Activated CD4-positive, alpha-beta T cell treated with anti-CD3 and anti-CD28 coated beads, Interleukin-10, Interleukin-2, amounts not matched to agents 100 ng/mL and 50 ng/mL, durations not matched to agents 16 hours and 8 hours (primary cell): ENCODE measurements around the gene ARHGAP26.

Experiments used
- DNase-seq: peaks from one replicate; pipeline ENCODE4 v3.0.0-alpha.2; 2020

ARHGAP26 gene

DNA sequence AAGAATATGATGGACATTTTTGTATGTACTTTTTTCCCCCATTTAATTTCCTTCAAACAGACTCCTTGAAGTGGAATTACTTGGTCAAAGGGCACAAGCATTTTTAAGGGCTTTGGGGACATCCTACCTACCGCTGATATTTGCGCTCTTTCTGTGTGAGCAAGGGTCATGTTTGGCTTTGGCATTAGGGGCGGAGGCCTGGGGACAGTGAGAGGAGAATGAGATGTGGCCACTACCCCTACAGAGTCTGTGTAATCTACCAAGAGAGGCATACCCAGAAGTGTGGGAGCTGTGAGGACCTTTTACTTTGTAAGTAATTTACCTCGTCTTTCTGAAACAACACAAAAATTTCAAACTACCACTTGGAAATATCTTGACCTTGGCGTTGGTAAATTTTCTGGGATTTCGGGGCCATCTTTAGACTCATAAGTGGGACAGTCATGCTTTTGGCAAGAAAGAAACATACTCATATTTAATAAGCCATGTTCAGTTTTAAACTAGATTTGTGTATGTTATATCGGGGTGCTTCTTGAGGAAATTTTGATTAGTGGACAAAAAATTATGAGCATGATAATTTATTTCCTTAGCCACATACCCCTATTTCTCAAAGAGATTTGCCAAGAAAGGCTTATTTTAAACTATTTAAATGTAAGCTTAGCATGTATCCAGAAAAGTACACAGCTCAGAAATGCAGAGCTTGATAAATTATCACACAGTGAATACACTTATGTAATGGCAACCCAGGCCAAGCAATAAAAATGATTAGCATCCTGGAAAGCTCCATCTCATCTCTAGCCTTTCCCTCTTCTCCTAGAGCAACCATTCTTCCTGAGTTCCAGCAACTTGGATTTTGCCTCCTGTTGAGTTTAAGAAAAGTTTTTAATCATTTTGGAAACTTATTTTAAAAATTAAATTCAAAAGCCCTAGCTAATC lies 63.6 kb downstream of the ARHGAP26 start:
- DNase-seq: no peak

DNA sequence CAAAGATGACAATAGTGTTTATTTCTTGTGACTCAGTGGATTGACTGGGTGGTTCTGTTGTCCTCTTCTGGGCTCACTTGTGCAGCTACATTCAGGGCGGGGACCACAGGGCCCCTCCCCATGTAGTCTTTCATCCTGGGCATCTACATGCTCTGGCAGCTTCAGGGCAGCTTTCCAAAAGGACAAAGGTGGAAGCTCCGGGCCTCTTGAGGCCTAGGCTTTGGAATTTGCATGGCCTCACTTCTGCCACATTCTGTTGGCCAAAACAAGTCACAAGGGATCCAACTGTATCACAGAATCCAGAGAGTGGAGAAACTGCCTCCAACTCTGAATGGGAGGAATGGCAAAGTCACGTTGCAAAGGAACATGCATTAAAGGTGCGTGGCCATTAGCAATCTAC lies 64.3 kb downstream of the ARHGAP26 start:
- DNase-seq: no peak

DNA sequence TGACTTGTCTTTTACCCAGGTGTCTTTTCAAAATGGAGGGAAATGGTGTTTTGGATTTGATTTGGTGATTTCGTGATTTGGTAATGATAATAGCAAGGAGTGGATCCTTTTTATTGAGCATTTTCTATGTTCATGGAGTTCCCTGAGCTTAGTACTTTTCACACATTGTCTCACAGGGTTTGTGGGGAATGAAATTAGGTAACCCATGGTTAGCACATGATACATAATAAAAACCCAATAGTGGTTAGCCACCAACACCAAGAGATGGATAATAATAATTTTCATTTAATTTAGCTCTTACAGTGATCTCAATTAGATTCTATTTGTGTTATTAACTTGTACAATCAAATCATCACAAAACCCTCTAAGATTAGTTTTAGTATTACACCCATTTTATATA lies 65.4 kb downstream of the ARHGAP26 start:
- no peak for DNase-seq

DNA sequence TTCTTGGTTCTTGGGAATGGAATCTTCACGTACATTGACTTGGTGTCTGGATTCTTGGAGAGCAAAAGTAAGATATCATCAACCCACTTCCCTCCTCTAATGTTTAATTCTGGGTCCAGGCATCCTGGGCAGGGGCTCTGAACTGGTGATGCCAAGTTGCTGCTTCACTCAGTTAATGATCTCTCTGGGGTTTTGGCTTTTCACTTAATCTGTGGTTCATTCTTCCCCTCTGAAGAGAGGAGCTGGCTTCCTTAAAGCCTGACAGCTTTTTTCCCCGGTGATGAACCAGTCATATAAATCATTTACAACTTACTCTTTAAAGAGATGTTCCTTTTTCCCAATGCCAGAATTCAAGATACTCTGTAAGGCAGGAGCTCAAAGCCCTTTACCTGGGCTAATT lies 65.9 kb downstream of the ARHGAP26 start:
- DNase-seq: no peak

DNA sequence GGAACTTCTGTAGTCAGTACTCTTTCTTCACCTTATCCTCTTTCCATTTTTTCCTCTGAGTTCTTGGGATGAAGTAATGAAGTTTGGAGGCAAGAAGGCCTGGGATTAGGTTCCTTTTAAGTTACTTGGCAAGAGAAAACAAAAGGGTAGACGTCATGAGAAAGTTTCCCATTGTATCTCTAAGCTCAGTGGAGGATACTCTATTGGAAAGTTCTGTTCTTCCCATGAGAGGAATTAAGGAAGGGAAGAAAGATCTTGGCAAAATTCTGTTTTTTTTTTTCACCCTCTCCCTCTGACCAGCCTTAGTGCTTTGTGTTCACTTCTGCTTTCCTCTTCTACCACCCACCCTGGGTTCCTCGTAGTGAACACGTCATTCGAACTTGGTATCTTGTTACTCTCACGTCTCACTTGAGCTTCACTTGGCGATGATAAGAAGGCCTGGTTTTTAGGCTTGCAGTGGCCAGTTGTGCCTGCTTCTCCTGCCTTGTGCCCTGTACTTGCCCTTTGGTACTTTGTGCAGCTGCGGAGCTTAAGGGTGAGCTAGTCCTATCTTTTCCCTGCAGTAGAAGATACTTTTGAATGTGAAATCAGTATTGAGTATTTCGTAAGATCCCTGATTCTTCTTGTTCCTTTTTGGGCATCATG lies 67.0 kb downstream of the ARHGAP26 start:
- DNase-seq: no peak

DNA sequence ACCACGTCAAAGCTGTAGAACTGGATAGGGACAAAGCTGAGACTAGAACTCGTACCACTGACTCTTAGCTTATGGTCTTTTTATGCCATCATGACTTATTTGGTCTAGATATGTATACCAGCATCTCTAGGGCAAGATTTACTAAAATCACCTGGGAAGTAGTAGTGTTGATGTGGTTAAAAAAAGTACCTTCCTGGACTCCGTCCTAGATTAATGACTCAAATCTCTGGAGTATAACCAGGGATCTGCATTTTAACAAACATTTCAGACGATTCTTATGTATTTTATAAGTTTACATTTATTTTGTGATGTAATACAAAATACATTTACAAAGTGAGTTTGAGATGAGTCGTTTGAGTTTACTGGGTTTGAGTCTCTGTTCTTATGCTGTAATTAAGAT lies 68.7 kb downstream of the ARHGAP26 start:
- no peak for DNase-seq

DNA sequence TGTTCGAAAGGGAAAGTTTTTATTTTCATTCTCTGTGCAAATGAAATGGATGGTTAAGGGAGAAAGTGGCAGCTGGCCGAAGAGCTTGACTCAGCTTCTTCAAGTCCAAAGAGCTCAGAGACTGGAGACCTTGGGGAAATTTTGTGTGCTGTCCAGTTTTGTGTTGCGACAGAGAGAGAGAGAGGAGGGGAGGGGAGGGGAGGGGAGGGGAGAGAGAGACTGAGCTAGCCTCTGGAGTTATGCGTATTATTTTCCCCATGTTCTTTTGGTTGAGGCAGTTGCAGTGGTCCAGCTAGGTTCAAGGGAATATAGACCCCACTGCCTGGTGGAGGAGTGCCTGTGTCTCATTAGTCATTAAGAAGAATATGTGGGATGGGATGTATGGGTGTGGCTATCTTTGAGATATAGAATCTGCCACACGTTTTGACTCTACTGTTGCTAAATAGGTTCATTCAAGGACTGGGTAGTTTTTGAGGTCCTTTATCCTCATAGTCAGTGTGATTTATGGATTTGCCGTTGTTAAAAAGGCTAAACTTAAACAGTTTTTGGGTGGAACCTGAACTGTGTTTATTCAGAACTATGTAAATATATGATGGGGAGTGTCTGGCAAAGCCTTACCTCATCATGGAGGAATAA lies 69.7 kb downstream of the ARHGAP26 start:
- DNase-seq: no peak

DNA sequence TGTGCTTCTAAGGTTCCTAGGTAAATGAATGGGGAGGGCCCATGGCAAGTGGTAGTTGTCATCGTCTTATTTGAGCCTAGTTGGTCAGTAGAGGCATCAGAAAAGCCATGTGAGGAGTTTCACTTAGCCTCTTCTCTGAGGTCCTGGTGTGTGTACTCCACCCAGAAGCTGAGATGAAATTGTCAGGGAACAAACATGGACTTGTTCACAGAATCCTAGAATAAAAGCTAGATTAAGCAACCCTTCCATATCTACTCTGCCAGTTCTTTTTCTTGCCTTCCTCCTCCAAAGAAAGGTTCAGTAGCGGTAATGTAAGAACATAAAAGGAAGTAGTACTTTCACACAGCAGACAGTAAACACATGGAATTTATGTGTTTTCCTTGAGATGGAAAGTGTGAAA lies 70.4 kb downstream of the ARHGAP26 start:
- DNase-seq: no peak

DNA sequence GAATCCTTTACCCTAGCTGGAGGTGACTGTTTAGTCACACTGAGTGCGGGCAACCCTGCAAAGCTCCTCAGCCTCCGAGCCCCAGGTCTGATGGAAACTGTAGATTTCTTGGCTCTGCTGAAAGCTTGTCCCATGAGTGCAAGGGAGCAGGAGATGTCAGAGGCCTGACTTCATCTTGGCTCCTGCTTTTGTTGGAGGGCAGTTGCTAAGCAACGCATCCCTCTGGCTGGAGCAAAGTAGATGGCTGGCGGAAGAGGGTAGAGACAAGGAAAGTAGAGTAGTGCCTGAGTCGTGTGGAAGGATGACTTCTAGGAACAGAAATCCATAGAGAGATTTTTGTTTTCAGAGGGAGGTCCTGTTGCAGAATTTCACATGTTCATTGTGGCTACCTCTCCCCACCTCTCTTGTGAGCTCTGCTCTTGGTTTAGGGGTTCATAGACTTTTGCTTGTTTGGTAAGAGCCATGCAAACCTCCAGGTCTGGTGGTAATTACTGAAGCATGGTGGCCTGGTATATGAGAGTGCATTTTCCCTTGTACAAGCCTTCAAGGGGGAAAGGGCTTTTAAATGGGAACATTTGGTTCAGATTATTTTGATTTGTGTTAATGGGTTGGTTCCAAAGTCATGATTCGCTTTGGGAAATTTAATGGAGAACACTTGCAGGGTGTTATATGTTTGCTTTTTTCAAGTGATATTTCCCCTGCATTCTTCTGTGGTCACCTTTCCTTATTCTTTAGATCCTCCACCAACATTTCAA lies 71.5 kb downstream of the ARHGAP26 start:
- no peak for DNase-seq

DNA sequence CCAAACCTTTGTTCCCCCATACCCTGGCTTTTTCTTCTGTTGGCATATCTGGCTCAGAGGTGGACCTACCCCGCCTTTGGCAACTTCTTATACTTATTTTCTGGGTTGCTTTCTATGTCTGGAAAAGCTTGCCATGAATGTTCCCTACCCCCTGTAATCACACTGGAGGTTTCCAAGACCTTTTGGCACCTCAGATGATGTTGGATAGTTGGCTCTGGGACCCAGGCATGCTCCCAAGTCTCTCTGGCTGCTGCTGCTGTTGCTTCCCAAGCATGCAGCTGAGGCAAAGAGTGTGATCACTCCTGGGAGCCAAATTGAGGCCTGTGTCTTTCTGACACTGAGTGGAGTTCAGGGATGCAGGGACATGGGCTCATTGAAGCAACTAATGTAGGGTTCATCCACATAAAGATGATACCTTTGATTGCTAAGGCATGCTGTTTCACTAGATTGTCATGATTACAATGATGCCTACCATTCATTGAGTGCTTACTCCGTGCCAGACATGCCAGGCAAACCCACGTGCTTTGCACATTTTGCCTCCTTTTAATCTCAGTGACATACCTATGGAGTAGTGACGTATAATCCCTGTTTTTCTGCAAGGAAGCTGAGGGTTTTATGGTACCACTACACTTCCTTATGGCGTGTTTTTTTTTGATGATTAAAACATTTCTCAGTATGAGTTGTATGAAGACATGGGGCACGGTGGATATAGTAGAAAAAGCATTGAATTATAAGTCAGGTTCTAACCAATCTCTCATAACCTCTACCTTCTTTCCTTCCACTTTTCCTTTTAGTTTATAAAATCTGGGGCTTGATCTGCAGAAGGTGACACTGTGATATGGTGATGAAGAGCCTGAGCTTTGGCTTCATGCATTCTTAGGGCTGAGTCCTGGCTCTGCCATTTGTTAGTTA lies 73.1 kb downstream of the ARHGAP26 start:
- no peak for DNase-seq

DNA sequence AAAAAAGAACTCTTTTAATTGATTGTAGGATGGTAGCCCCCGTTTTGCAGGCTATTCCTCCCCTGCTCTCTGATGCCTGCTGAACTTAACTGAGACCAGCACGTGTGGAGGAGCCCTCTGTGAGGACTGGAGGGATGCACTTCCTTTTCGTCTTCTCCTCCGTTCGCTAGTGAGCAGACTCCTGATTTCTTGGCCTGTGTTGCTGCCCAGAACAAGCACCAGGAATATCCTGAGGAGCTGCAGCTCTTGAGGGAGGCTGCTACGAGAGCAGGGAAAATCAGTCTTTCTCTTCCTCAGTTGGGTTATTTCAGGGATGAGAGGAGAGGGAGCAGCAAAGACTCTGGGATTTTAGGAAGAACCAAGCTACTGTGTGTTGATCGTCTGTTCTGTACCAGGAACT lies 74.7 kb downstream of the ARHGAP26 start:
- DNase-seq: no peak

DNA sequence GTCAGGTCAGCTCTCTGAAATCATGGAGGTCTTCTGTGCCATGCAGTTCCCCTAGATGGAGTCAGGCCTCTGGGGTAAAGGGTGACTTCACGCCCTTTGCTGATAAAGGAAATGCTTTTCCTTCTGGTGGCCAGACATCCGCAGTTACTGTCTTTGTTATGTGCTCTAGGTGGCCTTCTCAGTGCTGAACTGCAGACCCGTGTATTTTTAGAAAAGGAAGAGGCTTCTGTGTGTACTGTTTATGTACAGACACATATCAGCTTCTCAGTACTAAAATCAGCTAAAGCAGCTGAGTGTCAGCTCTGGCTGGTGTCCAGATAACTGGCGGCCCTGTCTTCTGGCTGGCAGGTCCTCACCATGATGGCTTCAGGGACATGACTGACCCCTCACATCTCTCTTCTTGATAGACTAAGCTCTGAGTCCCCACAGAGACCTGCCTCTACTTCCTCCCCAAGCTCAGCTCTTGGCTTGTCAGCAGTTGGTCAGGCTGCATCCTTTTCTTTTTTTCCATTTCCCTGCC lies 75.3 kb downstream of the ARHGAP26 start:
- DNase-seq: no peak

DNA sequence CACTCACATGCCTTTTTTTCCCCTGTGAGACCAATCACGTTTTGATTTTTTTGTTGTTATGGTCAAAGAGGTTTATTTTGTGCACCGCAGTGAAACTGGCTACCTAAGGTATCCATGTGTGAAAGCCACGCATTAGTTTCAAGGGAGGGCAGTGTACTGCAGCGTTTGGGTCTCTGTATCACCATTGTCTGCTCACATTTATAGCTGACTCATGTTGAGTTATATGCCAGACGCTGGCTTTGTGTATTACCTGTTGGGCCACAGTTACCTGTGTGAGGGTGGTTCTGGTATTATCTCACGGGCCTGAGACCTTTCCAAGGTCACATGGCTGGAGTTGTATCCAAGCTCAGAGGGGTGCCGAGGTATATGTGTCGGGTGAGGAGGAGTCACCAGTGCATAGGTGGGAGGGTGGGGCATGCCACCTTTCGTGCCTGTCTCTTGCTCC lies 75.8 kb downstream of the ARHGAP26 start:
- no peak for DNase-seq

DNA sequence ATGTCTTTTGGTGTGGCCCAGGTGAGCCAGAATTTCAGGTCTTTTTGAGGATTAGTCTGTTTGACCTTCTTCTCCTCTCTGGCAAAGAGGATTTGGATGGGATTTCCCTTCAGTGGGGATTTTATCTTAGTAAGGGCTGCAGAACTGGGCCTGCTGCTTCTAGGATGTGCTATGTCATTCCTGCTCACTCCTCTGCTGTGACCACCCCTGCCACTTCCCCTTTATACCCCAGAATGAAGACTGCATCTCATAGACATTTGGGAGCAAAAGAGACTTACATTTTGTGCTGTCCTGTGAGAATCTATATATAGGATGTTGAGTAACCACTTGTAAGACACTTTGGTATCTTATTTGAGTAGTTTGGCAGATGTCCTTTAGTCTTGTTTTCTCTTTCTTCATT lies 76.2 kb downstream of the ARHGAP26 start:
- no peak for DNase-seq

DNA sequence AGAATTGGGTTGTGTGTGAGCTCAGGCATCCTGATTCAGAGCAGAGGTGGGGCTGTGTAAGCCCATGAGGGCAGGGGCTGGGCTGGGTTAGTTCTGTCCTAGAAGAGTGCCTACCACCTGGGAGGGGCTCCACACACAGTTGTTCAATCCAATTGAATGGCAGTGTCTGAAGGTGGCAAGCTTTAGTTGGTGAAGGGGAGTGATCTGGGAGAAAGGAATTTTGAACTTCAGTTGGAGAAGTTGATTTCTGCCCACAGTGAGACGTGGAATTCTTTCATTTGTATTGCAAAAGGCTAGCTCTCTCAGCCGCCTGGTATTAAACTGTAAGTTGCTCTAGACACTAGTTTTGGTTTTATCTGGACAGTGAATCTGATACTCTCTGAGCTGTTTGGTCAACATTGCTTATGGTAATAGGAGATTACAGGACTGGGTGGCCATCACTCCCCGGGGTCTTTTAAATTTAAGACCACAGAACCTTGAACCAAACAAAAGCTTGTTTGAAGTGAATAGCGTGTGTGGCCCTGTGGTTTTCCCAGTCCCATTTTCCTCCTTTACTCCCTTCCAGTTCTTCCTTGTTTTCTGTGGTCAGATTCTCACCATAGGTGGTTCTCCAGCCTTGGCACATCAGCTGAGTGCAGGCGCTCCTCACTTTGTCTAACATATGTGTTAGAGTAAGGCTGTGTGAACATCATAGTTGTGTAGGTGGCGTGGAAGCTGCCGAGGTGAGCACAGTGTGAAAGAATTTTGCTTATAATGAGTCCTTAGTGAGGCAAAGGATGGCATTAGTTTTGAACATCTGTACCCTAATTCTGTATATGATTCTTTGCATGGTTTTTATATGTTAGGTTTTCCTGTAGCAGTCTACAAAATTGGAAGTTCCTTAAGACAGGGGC lies 78.0 kb downstream of the ARHGAP26 start:
- DNase-seq: no peak

DNA sequence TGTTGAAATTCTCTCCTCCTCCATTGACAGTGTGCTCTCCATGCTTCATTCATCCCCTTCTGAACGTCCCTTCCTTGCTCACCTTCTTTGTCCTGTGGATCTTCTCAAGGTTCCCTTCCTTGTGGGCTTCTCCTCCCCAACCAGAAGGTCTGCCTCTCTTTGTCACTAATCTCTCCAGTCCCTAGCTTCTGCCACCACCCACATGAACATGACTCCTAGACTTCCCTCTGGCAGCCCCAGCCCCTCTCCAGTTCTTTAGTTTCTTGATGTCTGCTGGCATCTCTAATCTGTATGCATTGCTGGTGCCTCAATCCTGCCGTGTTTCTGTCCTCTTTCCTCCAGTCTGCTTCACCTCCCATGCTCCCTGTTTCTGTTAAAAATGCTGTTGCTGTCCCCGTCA lies 79.3 kb downstream of the ARHGAP26 start:
- no peak for DNase-seq

DNA sequence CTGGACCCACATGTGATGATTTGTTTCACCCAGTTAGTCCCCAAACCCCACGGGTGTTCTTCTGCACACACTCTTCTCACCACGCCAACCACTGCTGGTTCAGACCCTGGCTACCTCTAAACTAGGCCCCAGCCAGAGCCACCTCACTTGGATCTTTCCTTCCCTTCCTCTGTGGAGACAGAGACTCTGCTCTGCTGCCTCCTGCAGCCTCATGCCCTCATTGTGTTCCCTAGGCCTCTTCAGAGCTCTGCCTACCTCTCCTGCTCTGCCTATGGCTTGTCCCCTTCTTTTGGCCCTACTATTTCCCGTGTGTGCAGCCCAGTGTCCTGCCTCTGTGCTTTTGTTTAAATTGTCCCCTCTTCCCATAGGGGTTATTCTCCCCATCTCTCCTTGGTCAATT lies 79.7 kb downstream of the ARHGAP26 start:
- DNase-seq: no peak

DNA sequence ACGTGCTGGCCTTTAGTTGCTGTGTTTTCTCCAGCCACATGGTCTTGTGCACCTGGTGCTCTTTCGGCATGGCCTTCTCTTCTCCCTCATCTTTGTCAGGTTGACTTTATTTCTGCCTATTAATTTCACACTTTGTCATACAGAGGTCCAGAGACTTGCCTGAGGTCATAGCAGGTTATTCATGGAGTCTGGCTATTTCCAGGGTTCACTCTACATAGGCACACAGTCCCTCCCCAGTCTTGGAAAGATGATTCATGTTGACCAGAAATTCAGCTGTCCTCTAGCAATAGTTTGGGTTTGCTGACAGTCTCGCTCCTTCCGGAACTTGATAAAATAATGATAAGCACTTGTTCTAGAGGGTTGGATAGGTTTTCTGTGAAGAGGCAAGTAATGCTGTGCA lies 81.6 kb downstream of the ARHGAP26 start:
- no peak for DNase-seq

DNA sequence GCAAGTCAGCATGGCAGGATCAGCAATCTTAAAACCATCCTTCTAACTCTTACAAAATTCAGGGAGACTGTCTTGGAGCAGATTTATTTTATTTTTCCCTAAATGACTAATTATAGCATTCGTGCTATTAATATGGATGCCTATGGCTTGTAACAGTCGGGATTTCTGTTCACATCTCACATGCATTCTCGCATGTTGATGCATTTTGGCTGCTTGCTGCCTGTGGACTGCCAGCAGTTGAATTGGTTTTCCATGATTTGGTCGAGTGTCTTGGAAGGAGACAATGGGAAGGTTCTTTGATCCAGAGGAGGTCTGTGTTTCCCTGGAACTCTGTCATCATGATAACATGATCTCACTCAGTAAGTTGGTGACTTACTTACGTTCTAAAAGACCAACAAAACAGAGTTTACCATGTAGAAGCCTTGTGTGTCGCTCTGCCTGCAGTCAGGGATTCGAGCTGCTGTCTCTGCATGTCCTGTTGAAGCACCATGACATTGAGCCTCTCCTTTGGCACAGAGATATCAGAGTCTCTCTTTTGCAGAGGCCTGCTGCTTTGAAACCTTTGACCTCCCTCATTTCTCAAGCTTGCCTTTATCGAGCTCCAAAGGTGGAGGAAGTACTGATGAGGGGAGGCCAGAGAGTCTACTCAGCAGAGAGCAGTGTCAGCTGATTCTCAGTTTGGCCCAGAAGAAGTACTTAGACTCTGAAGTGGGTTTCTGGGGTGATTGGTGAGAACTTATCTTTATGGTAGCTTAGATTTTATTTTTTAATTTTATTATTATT lies 82.4 kb downstream of the ARHGAP26 start:
- DNase-seq: no peak

DNA sequence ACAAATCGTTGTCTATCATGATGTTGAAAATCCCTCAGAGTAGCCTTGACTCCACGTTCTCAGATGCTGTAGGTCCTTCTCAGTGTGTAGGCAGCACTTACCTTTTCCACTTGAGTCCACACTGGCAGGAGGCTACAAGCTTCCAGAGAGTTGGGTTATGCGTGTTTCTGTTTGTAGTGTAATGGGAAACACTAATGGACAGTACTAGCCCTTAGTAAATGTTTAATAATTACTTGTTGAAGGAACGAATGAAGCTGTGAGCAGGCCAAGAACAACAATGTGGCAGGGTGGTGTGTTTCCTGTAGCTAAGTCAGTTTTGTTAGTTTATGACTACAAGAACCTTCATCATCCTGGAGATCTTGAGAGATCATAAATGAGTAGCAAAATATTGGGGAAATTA lies 83.5 kb downstream of the ARHGAP26 start:
- no peak for DNase-seq
